Measurements from ENCODE around the gene DHRS7C.

DNA sequence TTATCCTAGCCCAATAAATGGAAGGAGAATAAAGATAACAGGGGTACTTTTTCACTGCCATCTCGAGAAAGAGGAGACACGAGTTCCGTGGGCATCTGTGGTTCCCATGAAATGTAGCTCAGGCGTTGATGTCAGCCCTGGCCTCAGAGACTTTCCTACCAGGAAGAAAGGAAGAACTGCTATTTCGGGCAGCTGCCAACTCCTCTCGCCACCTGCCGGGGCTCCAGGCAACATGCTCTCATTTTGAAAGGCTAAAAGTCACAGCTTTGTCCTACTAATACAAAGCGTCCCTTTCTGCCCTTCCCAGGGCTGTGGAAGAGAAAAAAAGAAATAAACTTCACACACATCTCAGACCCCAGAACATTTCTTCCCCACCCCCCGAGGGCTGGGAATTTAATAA lies 65.8 kb downstream of the DHRS7C start:
- TF ChIP-seq, protein P1, sequence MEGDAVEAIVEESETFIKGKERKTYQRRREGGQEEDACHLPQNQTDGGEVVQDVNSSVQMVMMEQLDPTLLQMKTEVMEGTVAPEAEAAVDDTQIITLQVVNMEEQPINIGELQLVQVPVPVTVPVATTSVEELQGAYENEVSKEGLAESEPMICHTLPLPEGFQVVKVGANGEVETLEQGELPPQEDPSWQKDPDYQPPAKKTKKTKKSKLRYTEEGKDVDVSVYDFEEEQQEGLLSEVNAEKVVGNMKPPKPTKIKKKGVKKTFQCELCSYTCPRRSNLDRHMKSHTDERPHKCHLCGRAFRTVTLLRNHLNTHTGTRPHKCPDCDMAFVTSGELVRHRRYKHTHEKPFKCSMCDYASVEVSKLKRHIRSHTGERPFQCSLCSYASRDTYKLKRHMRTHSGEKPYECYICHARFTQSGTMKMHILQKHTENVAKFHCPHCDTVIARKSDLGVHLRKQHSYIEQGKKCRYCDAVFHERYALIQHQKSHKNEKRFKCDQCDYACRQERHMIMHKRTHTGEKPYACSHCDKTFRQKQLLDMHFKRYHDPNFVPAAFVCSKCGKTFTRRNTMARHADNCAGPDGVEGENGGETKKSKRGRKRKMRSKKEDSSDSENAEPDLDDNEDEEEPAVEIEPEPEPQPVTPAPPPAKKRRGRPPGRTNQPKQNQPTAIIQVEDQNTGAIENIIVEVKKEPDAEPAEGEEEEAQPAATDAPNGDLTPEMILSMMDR (IDR thresholded peaks at IDR 0.05; ENCODE audit: insufficient read depth, low read depth, low read length), result peak; percentile 19
- no peak for TF ChIP-seq EZH2 (IDR thresholded peaks at IDR 0.05; ENCODE audit: insufficient read depth, low read length)

Measured in astrocyte (in vitro differentiated cells and primary cell).